Breast epithelium (tissue), 3 donors: ENCODE results near the gene NAV2.

Source experiments
- CTCF ChIP-seq, 3 donors: fragments of 450-650 bp; IDR thresholded peaks; one replicate each; pipeline ENCODE4 v1.5.1; 2016 to 2017; ENCODE audit warnings: antibody characterized with exemption in 3 of 3, mild to moderate bottlenecking in 3 of 3, moderate library complexity in 3 of 3
- POLR2A ChIP-seq: fragments of 450-650 bp; IDR thresholded peaks from one replicate; pipeline ENCODE4 v1.6.1; 2016; ENCODE audit warnings: antibody characterized with exemption, mild to moderate bottlenecking, moderate library complexity

- TF ChIP-seq CTCF (IDR thresholded peaks at IDR 0.05), result no peak
- TF ChIP-seq POLR2A, result no peak
Measured at GRCh38 chr11:19759389-19759788, 46.8 kb downstream of the NAV2 start.
